Measurements from ENCODE around the gene WDR70.

Gene WDR70

GRCh38 chr5:37751227-37751626, 372.1 kb downstream of the WDR70 start:
- no peak overlapping the region for H2AFZ ChIP-seq (ENCODE audit: low read depth)
- no peak overlapping the region for H3K4me2 ChIP-seq
- no peaks in the 10 kb centered on the region for H3K4me1 ChIP-seq (ENCODE audit: low read depth, poor library complexity, severe bottlenecking)
- no peaks in the 10 kb centered on the region for H3K79me2 ChIP-seq (ENCODE audit: insufficient read depth, low read depth)
- no peak overlapping the region for H3K4me3 ChIP-seq (IDR thresholded peaks at IDR 0.05; ENCODE audit: insufficient read depth, low read depth, low read length)
- no peak for TF ChIP-seq CTCF (conservative IDR thresholded peaks at IDR 0.05; ENCODE audit: low read depth, low read length)
- no peaks in the 10 kb centered on the region for H3K27me3 ChIP-seq (ENCODE audit: insufficient read depth, low read depth)
- no peak overlapping the region for H3K9ac ChIP-seq
- H4K20me1 ChIP-seq (ENCODE audit: insufficient read depth): no peaks in the 10 kb centered on the region
- H3K36me3 ChIP-seq (ENCODE audit: insufficient read depth): no peaks in the 10 kb centered on the region
- H3K27ac ChIP-seq: no peak overlapping the region

- no peaks in the 10 kb centered on the region for H3K4me1 ChIP-seq (ENCODE audit: low read depth, poor library complexity, severe bottlenecking)
- no peaks in the 10 kb centered on the region for H4K20me1 ChIP-seq (ENCODE audit: insufficient read depth)
- H3K4me3 ChIP-seq (IDR thresholded peaks at IDR 0.05; ENCODE audit: insufficient read depth, low read depth, low read length): no peak overlapping the region
- H3K27ac ChIP-seq: no peak overlapping the region
- no peak overlapping the region for H2AFZ ChIP-seq (ENCODE audit: low read depth)
- TF ChIP-seq CTCF (conservative IDR thresholded peaks at IDR 0.05; ENCODE audit: low read depth, low read length): no peak
- H3K36me3 ChIP-seq (ENCODE audit: insufficient read depth): no peaks in the 10 kb centered on the region
- no peak overlapping the region for H3K4me2 ChIP-seq
- no peak overlapping the region for H3K9ac ChIP-seq
- H3K79me2 ChIP-seq (ENCODE audit: insufficient read depth, low read depth): no peaks in the 10 kb centered on the region
- no peaks in the 10 kb centered on the region for H3K27me3 ChIP-seq (ENCODE audit: insufficient read depth, low read depth)
These were observed 375.9 kb downstream of the WDR70 start for GRCh38 chr5:37754976-37755375.

- no peaks in the 10 kb centered on the region for H3K27me3 ChIP-seq (ENCODE audit: insufficient read depth, low read depth)
These were observed 376.5 kb downstream of the WDR70 start for GRCh38 chr5:37755581-37755980.

GRCh38 chr5:37756248-37756647, 377.1 kb downstream of the WDR70 start:
- Histone ChIP-seq H3K9ac (no peak overlapping the region), H2AFZ (ENCODE audit: low read depth) (no peak overlapping the region), H3K36me3 (ENCODE audit: insufficient read depth) (no peaks in the 10 kb centered on the region), H3K27me3 (ENCODE audit: insufficient read depth, low read depth) (no peaks in the 10 kb centered on the region), H3K4me2 (no peak overlapping the region), H3K4me3 (IDR thresholded peaks at IDR 0.05; ENCODE audit: insufficient read depth, low read depth, low read length) (no peak overlapping the region), H3K79me2 (ENCODE audit: insufficient read depth, low read depth) (no peaks in the 10 kb centered on the region), H3K27ac (no peak overlapping the region), H3K4me1 (ENCODE audit: low read depth, poor library complexity, severe bottlenecking) (no peaks in the 10 kb centered on the region), H4K20me1 (ENCODE audit: insufficient read depth) (no peaks in the 10 kb centered on the region)
- TF ChIP-seq CTCF (conservative IDR thresholded peaks at IDR 0.05; ENCODE audit: low read depth, low read length): no peak

More at GRCh38 chr5:37755581-37755980, 376.5 kb downstream of the WDR70 start:
- no peak for TF ChIP-seq CTCF (conservative IDR thresholded peaks at IDR 0.05; ENCODE audit: low read depth, low read length)
- Histone ChIP-seq H3K27ac (no peak overlapping the region), H3K4me1 (ENCODE audit: low read depth, poor library complexity, severe bottlenecking) (no peaks in the 10 kb centered on the region), H3K36me3 (ENCODE audit: insufficient read depth) (no peaks in the 10 kb centered on the region), H3K4me2 (no peak overlapping the region), H4K20me1 (ENCODE audit: insufficient read depth) (no peaks in the 10 kb centered on the region), H3K4me3 (IDR thresholded peaks at IDR 0.05; ENCODE audit: insufficient read depth, low read depth, low read length) (no peak overlapping the region), H2AFZ (ENCODE audit: low read depth) (no peak overlapping the region), H3K9ac (no peak overlapping the region), H3K79me2 (ENCODE audit: insufficient read depth, low read depth) (no peaks in the 10 kb centered on the region)

Data from KMS-11 (cell line).